Astrocyte (in vitro differentiated cells and primary cell): ENCODE data around the gene SOAT2. TPM values are rescaled to one million over a fixed set of nuclear protein-coding genes. Genes with fewer than 3 reads are reported as not detected.

Experiments used
- DNase-seq: peaks from one replicate; pipeline ENCODE4 v3.0.0-alpha.2; 2010; ENCODE audit warnings: low read depth
- FAIRE-seq: peaks from 2 replicates; lab custom pipeline; 2011; peaks lifted over from hg19 to GRCh38; lab: Jason Lieb, UNC
- H2AFZ ChIP-seq: 2 replicates; pipeline ENCODE4 v1.6.0; 2012; ENCODE audit warnings: low read depth, low read length, inconsistent platforms
- H3K27ac ChIP-seq: 2 replicates; pipeline ENCODE4 v1.5.1; 2011; ENCODE audit warnings: low read depth, low read length, inconsistent platforms
- H3K27me3 ChIP-seq: 2 replicates; pipeline ENCODE4 v1.6.0; 2011; ENCODE audit warnings: low read length, inconsistent platforms; ENCODE audit not compliant: insufficient read depth
- H3K36me3 ChIP-seq: 2 replicates; pipeline ENCODE4 v1.5.1; 2011; ENCODE audit warnings: low read length, inconsistent platforms; ENCODE audit not compliant: insufficient read depth
- H3K4me1 ChIP-seq: 2 replicates; pipeline ENCODE4 v1.5.1; 2011; ENCODE audit warnings: low read length, inconsistent platforms; ENCODE audit not compliant: insufficient read depth
- H3K4me2 ChIP-seq: 2 replicates; pipeline ENCODE4 v1.6.0; 2012; ENCODE audit warnings: low read length, inconsistent platforms
- H3K4me3 ChIP-seq: 2 replicates; pipeline ENCODE4 v1.5.1; 2011; ENCODE audit warnings: low read depth, mild to moderate bottlenecking, low read length, inconsistent platforms; ENCODE audit not compliant: insufficient read depth
- H3K79me2 ChIP-seq: 2 replicates; pipeline ENCODE4 v1.6.0; 2012; ENCODE audit warnings: mild to moderate bottlenecking, low read length, inconsistent platforms; ENCODE audit not compliant: insufficient read depth
- H3K9ac ChIP-seq: 2 replicates; pipeline ENCODE4 v1.6.0; 2012; ENCODE audit warnings: mild to moderate bottlenecking, low read length, inconsistent platforms
- H3K9me3 ChIP-seq: 2 replicates; pipeline ENCODE4 v1.5.1; 2012; ENCODE audit warnings: low read depth, mild to moderate bottlenecking, low read length, inconsistent platforms; ENCODE audit not compliant: insufficient read depth
- H4K20me1 ChIP-seq: 2 replicates; pipeline ENCODE4 v1.6.0; 2012; ENCODE audit warnings: low read length, inconsistent platforms; ENCODE audit not compliant: insufficient read depth
- H3K27ac Mint-ChIP-seq: one replicate; pipeline ENCODE4 v1.8.0; 2021; ENCODE audit warnings: mild to moderate bottlenecking, mixed read lengths; ENCODE audit not compliant: unreplicated experiment
- H3K27me3 Mint-ChIP-seq: one replicate; pipeline ENCODE4 v1.8.0; 2021; ENCODE audit warnings: low read depth, mixed read lengths; ENCODE audit not compliant: unreplicated experiment
- H3K36me3 Mint-ChIP-seq: one replicate; pipeline ENCODE4 v1.8.0; 2021; ENCODE audit warnings: low read depth, mixed read lengths; ENCODE audit not compliant: unreplicated experiment
- H3K4me1 Mint-ChIP-seq: one replicate; pipeline ENCODE4 v1.8.0; 2021; ENCODE audit warnings: low read depth, mixed read lengths; ENCODE audit not compliant: unreplicated experiment
- H3K4me3 Mint-ChIP-seq: one replicate; pipeline ENCODE4 v1.8.0; 2021; ENCODE audit warnings: mild to moderate bottlenecking, moderate library complexity, mixed read lengths; ENCODE audit not compliant: unreplicated experiment
- H3K9me3 Mint-ChIP-seq: one replicate; pipeline ENCODE4 v1.8.0; 2021; ENCODE audit warnings: mild to moderate bottlenecking, mixed read lengths; ENCODE audit not compliant: unreplicated experiment
- CTCF ChIP-seq: IDR thresholded peaks from 2 replicates; pipeline ENCODE4 v1.5.1; 2011; ENCODE audit warnings: low read depth, mild to moderate bottlenecking, inconsistent platforms, low read length, moderate library complexity; ENCODE audit not compliant: insufficient read depth
- EZH2 ChIP-seq: IDR thresholded peaks from 2 replicates; pipeline ENCODE4 v1.6.1; 2012; ENCODE audit warnings: mild to moderate bottlenecking, low read length, inconsistent platforms; ENCODE audit not compliant: insufficient read depth
- total RNA-seq: library from RNA; stranded (reverse); gene quantifications from 2 replicates; pipeline ENCODE4 v1.2.1, GENCODE V29; 2021

SOAT2 gene
- total RNA-seq, 1 donor from 2014 or later: not detected

GRCh38 chr12:53065470-53065869 is 37.8 kb upstream of the SOAT2 start:
- Histone ChIP-seq H3K36me3 (peaks cover 6% of the 10 kb centered on the region), H3K9me3 (no peaks in the 10 kb centered on the region), H3K27ac (no peak overlapping the region), H3K4me2 (no peak overlapping the region), H2AFZ (no peak overlapping the region), H3K27me3 (no peaks in the 10 kb centered on the region), H4K20me1 (peaks cover 22% of the 10 kb centered on the region), H3K4me1 (peaks cover 43% of the 10 kb centered on the region), H3K9ac (peak overlapping the region; percentile 33), H3K79me2 (peaks cover under 1% of the 10 kb centered on the region), H3K4me3 (no peak overlapping the region)
- H3K4me1 Mint-ChIP-seq: peaks cover 16% of the 10 kb centered on the region
- no peaks in the 10 kb centered on the region for H3K9me3 Mint-ChIP-seq
- H3K27ac Mint-ChIP-seq: no peak overlapping the region
- no peaks in the 10 kb centered on the region for H3K27me3 Mint-ChIP-seq
- peaks cover 31% of the 10 kb centered on the region for H3K36me3 Mint-ChIP-seq
- H3K4me3 Mint-ChIP-seq: no peak overlapping the region
- no peak for TF ChIP-seq CTCF
- TF ChIP-seq EZH2: no peak
- no peak for FAIRE-seq
- DNase-seq: no peak

GRCh38 chr12:53065975-53066931 is 37.0 kb upstream of the SOAT2 start:
- H3K9me3 Mint-ChIP-seq: no peaks in the 10 kb centered on the region
- Histone ChIP-seq H3K9ac (peak overlapping the region; percentile 62), H3K4me1 (peaks cover 51% of the 10 kb centered on the region), H2AFZ (peak overlapping the region; percentile 44), H3K4me2 (peak overlapping the region; percentile 60), H3K9me3 (no peaks in the 10 kb centered on the region), H3K79me2 (peaks cover 5% of the 10 kb centered on the region), H4K20me1 (peaks cover 21% of the 10 kb centered on the region), H3K27me3 (no peaks in the 10 kb centered on the region), H3K27ac (peak overlapping the region; percentile 62), H3K36me3 (peaks cover 7% of the 10 kb centered on the region), H3K4me3 (no peak overlapping the region)
- DNase-seq: peak; percentile 47
- H3K27ac Mint-ChIP-seq: no peak overlapping the region
- FAIRE-seq: peak; percentile 52
- H3K36me3 Mint-ChIP-seq: peaks cover 39% of the 10 kb centered on the region
- no peaks in the 10 kb centered on the region for H3K27me3 Mint-ChIP-seq
- H3K4me1 Mint-ChIP-seq: peaks cover 24% of the 10 kb centered on the region
- TF ChIP-seq EZH2 (no peak), CTCF (peak; percentile 84)
- no peak overlapping the region for H3K4me3 Mint-ChIP-seq
